ENCODE results near the gene TARBP1. TPM values are rescaled to one million over a fixed set of nuclear protein-coding genes. Genes with fewer than 3 reads are reported as not detected.

TARBP1 gene
- total and polyA plus RNA-seq, 2 donors (not counting 1 experiment from before 2014, with no cell fraction given), result 35.4 to 71.5 TPM

DNA sequence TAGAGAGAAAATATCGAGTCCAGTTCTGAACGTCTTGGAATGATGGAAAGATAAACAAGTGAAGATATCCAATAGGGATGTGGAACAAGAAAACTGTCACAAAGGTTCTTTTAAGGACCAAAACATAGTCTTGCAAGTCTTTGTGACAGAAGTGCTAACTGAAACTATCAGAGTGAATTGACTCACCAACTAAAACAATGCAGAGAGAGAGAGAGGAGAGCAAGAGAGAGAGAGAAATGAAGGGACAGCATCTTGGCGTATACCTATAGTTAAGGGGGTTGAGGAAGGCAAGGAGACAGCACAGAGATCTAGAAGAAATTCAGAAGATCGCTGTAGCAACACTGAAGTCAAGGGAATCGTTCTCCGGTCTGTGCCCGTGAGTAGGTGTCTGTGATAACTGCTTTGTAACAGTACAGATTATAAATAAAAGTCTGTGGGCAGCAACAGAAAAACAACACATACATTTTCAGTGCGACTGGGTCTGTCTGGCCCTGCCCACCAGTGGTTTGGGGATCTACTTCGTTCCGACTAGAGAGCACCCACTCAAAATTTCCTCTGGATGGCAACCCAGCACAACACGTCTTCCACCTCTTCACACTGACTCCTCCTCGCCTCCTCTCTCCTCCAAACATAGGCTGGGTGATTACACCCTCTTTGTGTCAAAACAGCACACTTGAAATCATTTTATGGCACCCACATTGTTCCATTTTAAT, 110.5 kb downstream of the TARBP1 start:
- Histone ChIP-seq H3K79me2 (ENCODE audit: control insufficient read depth, insufficient read depth, low read length) (no peaks in the 10 kb centered on the region), H3K4me1 (ENCODE audit: control insufficient read depth in 2 of 2, insufficient read depth in 2 of 2, low read length in 2 of 2) (peaks cover 4 to 6% of the 10 kb centered on the region in 2 donors), H4K20me1 (ENCODE audit: control insufficient read depth, insufficient read depth, low read length, poor library complexity, severe bottlenecking) (no peaks in the 10 kb centered on the region), H3K9me3 (ENCODE audit: control extremely low read depth in 1 of 3, control insufficient read depth in 2 of 3, insufficient read depth in 1 of 3, low read length in 2 of 3) (no peaks in the 10 kb centered on the region), H3K27ac (ENCODE audit: low read length in 2 of 2) (no peak overlapping the region), H3K27me3 (replicated peaks in 1 of 4; ENCODE audit: control extremely low read depth in 1 of 4, control insufficient read depth in 3 of 4, insufficient read depth in 4 of 4, low read length in 3 of 4) (no peaks in the 10 kb centered on the region), H3K9ac (ENCODE audit: low read length) (no peak overlapping the region), H3K36me3 (replicated peaks in 1 of 2; ENCODE audit: control extremely low read depth in 1 of 2, control insufficient read depth in 1 of 2, extremely low read depth in 1 of 2, insufficient read depth in 2 of 2, low read length in 1 of 2) (no peaks in the 10 kb centered on the region), H3K4me2 (replicated peaks; ENCODE audit: low read depth, low read length, poor library complexity, severe bottlenecking) (no peak overlapping the region), H2AFZ (ENCODE audit: insufficient read depth, low read depth, low read length, poor library complexity, severe bottlenecking) (no peak overlapping the region), H3K4me3 (ENCODE audit: control extremely low read depth in 1 of 5, extremely low read depth in 1 of 5, insufficient read depth in 1 of 5, low read depth in 2 of 5, low read length in 4 of 5) (no peak overlapping the region)
- TF ChIP-seq EZH2 (IDR thresholded peaks at IDR 0.05; ENCODE audit: borderline replicate concordance, insufficient read depth, low read depth, low read length, poor library complexity, severe bottlenecking) (no peak), CTCF (IDR thresholded peaks at IDR 0.05) (no peak)
- ChIA-PET CTCF (no interaction called here), POLR2A (no interaction called here)
- 79% methylated on average over 7 of the region's 12 CpGs for WGBS (ENCODE audit: insufficient coverage)
- intact Hi-C loops (cut with micrococcal nuclease), result no loop called here
- Mint-ChIP-seq H3K9me3 (ENCODE audit: insufficient read depth) (no peaks in the 10 kb centered on the region), H3K27ac (no peak overlapping the region), H3K4me3 (no peak overlapping the region), H3K4me1 (peaks cover 9% of the 10 kb centered on the region), H3K27me3 (peaks cover 4% of the 10 kb centered on the region)
- no peak for DNase-seq
- ATAC-seq (ENCODE audit: low read depth), result no peak

GRCh38 chr1:234362558-234362957, 116.4 kb downstream of the TARBP1 start:
- ChIA-PET CTCF (no interaction called here), POLR2A (no interaction called here)
- Histone ChIP-seq H3K4me2 (replicated peaks; ENCODE audit: low read depth, low read length, poor library complexity, severe bottlenecking) (no peak overlapping the region), H3K9me3 (ENCODE audit: control extremely low read depth in 1 of 3, control insufficient read depth in 2 of 3, insufficient read depth in 1 of 3, low read length in 2 of 3) (no peaks in the 10 kb centered on the region), H3K36me3 (replicated peaks in 1 of 2; ENCODE audit: control extremely low read depth in 1 of 2, control insufficient read depth in 1 of 2, extremely low read depth in 1 of 2, insufficient read depth in 2 of 2, low read length in 1 of 2) (no peaks in the 10 kb centered on the region), H3K27me3 (replicated peaks in 1 of 4; ENCODE audit: control extremely low read depth in 1 of 4, control insufficient read depth in 3 of 4, insufficient read depth in 4 of 4, low read length in 3 of 4) (no peaks in the 10 kb centered on the region), H3K4me3 (ENCODE audit: control extremely low read depth in 1 of 5, extremely low read depth in 1 of 5, insufficient read depth in 1 of 5, low read depth in 2 of 5, low read length in 4 of 5) (no peak overlapping the region), H3K4me1 (ENCODE audit: control insufficient read depth in 2 of 2, insufficient read depth in 2 of 2, low read length in 2 of 2) (peaks cover 0 to 4% of the 10 kb centered on the region in 2 donors), H3K79me2 (ENCODE audit: control insufficient read depth, insufficient read depth, low read length) (no peaks in the 10 kb centered on the region), H4K20me1 (ENCODE audit: control insufficient read depth, insufficient read depth, low read length, poor library complexity, severe bottlenecking) (no peaks in the 10 kb centered on the region), H3K9ac (ENCODE audit: low read length) (no peak overlapping the region), H3K27ac (ENCODE audit: low read length in 2 of 2) (no peak overlapping the region), H2AFZ (ENCODE audit: insufficient read depth, low read depth, low read length, poor library complexity, severe bottlenecking) (no peak overlapping the region)
- intact Hi-C loops (cut with micrococcal nuclease), result no loop called here
- H3K27ac Mint-ChIP-seq, result no peak overlapping the region
- DNase-seq (no peak), ATAC-seq (ENCODE audit: low read depth) (no peak)
- H3K4me3 Mint-ChIP-seq, result no peak overlapping the region
- WGBS (ENCODE audit: insufficient coverage), result no CpG with 5 or more reads among the region's 2 CpGs
- TF ChIP-seq EZH2 (IDR thresholded peaks at IDR 0.05; ENCODE audit: borderline replicate concordance, insufficient read depth, low read depth, low read length, poor library complexity, severe bottlenecking) (no peak), CTCF (IDR thresholded peaks at IDR 0.05) (no peak)
- no peaks in the 10 kb centered on the region for H3K9me3 Mint-ChIP-seq (ENCODE audit: insufficient read depth)
- peaks cover 4% of the 10 kb centered on the region for H3K27me3 Mint-ChIP-seq
- H3K4me1 Mint-ChIP-seq, result no peaks in the 10 kb centered on the region
